GDM1 (cell line): Measurements from ENCODE around the gene LMF1.
"Not testable (repeated sequence)": the region's sequence is repeated elsewhere in the genome, so short reads cannot be mapped to it uniquely, and the experiment has no call there.

Source experiments
- DNase-seq: peaks from one replicate; lab custom pipeline; 2025; lab: John Stamatoyannopoulos, UW

Gene LMF1

DNA sequence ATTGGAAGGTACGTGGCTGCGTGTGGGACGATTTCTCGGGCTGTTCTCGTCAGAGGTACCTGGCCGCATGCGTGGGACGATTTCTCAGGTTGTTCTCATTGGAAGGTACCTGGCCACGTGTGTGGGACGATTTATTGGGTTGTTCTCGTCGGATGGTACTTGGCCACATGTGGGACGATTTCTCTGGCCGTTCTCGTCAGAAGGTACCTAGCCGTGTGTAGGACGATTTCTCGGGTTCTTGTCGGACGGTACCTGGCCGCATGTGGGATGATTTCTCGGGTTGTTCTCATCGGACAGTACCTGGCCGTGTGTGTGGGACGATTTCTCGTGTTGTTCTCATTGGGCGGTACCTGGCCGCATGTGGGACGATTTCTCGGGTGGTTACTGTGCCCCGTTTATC lies 120.1 kb downstream of the LMF1 start:
- no peak for DNase-seq

GRCh38 chr16:848510-849253 lies 122.1 kb downstream of the LMF1 start:
- DNase-seq: no peak

GRCh38 chr16:847681-848445 lies 122.9 kb downstream of the LMF1 start:
- DNase-seq: no peak

DNA sequence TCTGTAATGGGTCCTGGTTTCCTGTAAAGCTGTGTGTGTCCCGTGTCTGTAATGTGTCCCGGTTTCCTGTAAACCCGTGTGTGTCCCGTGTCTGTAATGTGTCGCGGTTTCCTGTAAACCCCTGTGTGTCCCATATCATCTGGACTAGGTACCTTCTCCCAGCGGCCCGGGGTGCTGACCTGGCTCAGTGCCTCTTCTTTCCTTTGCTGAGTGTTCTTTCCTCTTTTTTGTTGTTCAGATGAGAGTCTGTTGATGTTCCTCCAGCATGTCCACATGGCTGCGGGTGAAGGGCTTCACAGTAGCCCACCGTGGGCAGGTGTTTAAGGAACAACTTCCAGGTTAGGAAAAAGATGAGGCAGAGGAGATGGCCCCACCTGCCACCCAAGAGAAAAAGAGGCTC lies 123.6 kb downstream of the LMF1 start:
- no peak for DNase-seq

DNA sequence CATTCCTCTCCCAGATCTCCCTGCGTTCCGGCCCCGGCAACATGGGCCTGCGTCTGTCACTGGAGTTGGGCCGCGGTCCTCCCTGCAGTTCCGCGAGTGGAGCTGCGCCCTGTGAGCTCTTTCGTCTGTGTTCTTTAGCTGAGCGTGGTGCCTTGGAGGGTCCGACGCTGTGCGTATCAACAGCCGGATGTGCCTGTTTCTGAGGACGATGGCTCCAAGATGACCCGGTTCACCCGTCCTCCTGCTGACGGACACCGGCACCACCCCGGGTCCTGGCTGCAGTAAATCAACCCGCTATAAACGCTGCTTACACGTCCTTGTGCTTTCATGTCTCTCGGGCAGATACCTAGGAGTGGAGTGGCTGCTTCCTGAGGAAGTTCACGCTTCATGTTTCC lies 125.4 kb downstream of the LMF1 start:
- no peak for DNase-seq

- no peak for DNase-seq
These were observed 126.0 kb downstream of the LMF1 start for GRCh38 chr16:844638-845350.

DNA sequence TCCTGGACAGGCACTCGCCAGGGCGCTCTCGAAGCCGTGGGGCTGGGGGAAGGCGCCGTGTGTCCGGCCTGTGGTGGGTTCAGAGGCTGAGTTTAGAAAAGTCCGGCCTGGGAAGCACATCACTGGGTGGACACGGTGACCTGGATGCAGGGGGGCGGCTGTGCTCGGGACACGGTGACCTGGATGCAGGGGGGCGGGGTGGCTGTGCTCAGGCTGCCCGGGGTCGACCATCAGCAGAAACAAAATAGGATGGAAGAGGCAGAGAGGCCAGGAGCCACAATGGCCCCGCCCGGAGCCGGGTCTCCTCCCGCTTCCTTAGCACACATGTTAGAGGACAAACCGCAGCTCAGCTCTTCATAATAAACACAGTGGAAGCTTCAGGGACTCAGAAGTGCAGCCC lies 127.0 kb downstream of the LMF1 start:
- no peak for DNase-seq

GRCh38 chr16:842711-843560 lies 127.8 kb downstream of the LMF1 start:
- no peak for DNase-seq

DNA sequence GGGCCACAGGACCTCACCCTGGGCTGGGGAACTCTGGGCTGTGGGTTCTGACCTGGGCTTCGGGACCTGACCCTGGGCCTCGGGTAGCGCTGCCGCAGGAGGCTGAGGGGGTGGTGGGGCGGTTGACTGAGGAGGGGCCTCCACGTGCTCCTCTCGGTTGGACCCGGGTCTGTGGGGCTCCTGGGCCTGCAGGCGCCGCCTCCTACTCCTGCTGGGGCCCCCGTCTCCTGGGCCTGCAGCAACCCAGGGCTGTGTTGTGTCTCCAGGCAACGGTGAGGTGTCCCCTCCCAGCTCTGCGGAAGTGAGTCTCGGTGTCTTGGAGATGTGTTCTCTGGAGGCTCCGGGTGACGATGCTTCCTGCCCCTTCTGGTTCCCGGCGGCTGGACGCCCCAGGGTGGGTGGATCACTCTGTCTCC lies 128.7 kb downstream of the LMF1 start:
- no peak for DNase-seq

DNA sequence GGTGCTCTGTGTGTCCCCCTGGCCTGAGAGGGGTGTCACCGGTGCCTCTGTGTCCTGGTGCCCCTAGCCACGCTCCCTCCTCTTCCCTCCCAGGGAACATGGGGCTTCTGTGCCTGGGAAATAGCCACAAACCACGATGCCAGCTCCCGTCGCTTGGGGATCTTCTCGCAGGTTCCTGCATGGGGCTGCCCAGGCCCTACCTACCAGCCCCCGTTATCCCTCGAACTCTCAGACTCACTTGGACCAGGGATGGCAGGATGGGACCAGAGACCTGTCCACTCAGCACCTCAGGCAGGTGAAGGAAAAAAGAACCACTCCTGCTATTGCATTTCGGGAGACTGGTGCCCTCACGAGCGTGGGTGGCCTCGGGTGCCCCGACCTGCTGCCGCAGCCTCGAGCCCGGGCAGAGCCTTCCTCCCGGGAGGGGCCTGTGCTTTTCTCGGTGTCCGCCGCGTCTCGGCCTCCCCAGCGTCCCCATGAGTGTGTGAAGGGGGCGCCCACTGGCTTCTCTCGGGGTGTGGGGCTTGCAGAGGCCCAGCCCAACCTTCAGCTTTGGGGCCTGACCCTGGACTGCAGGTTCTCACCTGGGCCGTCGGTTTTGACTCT lies 129.2 kb downstream of the LMF1 start:
- DNase-seq: no peak

DNA sequence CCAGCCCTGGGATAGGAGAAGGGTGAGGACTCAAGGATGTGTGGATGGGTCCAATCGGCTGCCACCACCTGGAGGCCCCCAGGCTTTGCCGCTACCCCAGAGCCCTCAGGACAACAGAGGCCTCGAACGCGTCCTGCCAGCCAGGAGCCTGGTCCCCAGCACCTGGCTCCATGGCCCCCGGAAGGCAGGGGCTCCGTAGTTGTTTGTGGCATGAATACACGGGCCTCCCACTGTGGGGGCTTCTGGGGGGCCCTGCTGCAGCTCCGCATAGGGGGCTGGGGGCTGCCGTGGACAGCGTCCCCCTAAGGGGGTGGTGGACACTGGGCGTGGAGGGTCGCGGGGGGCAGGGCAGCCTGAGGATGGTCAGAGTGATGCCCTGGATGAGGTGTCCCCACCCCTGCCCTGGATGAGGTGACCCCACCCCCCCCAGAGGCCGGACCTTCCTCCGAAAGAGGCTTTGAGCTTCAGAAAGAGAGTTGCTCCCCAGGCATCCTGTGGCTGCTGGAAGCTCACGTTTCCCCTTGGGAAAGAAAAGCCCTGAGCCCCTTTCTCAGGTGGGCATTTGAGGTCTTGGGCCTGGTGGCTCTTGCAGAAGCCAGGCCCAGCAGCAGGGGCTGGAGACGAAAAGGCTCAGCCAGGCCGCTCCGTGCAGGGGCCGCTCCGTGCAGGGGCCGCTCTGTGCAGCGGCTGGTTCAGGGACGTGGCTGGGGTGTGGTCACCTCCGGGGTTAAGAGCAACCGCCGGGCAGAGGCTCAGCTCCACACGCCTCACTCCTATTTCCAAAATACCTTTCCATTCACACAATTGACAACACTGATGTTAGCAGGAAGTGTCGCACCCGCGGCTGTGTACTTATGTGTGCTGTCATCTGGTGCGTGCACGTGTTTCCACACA lies 130.0 kb downstream of the LMF1 start:
- DNase-seq: no peak

DNA sequence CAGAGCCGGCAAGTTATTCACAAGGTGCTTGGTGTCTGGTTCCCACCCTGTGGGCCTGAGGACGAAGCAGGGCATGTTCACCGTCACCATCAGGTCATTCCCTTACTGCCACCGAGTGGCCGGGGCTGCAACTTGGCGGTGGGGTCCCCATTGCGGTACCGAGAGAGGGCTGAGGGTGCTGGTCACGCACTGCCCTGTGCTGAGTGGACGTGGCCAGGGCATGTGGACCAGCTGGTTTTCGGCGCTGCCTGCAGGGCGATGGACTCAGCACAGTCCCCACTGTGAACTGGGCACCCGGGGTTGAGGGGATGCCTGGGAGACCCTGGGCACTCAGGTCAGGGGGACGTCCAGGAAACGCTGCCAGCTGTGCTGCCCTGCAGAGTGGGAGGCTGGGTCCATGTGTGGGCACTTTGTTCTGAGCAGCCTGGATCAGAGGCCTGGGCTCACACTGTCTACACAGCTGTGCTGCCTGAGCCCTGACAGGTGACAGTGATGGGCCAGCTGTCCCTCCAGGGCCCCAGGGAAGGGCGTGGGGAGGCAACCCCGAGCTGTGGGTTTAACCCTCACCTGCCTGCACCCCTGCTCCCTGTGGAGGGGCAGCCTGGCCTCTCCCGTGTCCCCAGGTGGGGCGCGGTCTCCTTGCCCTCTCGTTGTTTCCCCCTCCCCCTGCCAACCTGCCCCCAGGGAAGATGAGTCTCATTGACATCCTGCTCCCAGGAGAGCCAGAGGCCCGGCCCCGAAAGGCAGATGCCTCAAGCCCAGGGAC lies 131.0 kb downstream of the LMF1 start:
- no peak for DNase-seq

- DNase-seq: no peak
These were observed 132.0 kb downstream of the LMF1 start for GRCh38 chr16:838741-839140.

DNA sequence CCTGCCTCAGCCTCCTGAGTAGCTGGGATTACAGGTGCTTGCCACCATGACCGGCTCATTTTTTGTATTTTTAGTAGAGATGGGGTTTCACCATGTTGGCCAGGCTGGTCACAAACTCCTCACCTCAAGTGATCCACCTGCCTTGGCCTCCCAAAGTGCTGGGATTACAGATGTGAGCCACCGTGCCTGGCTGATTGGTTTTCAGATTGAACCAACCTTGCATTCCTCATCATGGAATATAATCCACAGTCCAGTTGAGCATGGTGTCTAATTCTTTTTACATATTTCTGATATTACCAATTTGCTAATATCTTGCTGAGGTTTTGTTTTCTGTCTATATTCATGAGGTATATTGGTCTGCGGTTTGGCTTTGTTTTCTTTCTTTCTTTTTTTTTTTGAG lies 134.0 kb downstream of the LMF1 start:
- not testable (repeated sequence) for DNase-seq

GRCh38 chr16:836221-836620 lies 134.6 kb downstream of the LMF1 start:
- no peak for DNase-seq

- DNase-seq: no peak
These were observed 135.4 kb downstream of the LMF1 start for GRCh38 chr16:835373-835772.

DNA sequence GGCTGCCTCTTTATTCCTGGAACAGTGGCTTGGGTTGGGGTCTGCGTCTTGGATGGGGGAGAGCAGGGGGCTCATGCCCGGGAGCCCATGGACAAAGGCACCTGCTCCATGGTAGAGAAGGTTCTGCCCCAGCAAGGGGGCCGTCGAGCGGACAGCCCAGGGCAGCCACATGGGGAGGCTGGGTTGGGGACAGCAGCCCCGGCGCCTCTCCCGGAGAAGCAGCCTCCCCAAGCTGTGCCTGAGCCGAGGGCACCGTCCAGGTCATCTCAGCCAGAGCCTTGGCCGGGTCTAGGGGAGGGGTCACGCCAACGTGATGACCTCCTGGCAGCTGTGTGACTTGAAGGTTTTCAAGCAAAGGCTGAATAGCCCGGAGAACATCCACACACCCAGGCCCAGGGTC lies 137.4 kb downstream of the LMF1 start:
- DNase-seq: no peak

GRCh38 chr16:832652-833336 lies 138.0 kb downstream of the LMF1 start:
- DNase-seq: no peak
